WERI-Rb-1 (cell line): ENCODE data around the gene IER5L.

Experiments
- DNase-seq: peaks from one replicate; pipeline ENCODE4 v3.0.0-alpha.2; 2020
- H3K27ac ChIP-seq: fragments of 250-450 bp; sonication (Bioruptor Pico); 2 replicates; pipeline ENCODE4 v1.5.1; 2020; ENCODE audit warnings: mild to moderate bottlenecking, moderate library complexity
- H3K27me3 ChIP-seq: fragments of 250-450 bp; sonication (Bioruptor Pico); 2 replicates; pipeline ENCODE4 v1.5.1; 2021; ENCODE audit warnings: mild to moderate bottlenecking, low read depth, moderate library complexity; ENCODE audit not compliant: insufficient read depth, severe bottlenecking
- H3K36me3 ChIP-seq: fragments of 250-450 bp; sonication (Bioruptor Pico); 2 replicates; pipeline ENCODE4 v1.5.1; 2020; ENCODE audit warnings: mild to moderate bottlenecking, moderate library complexity
- H3K4me3 ChIP-seq: 2 replicates; pipeline ENCODE4 v1.5.1; 2011; ENCODE audit warnings: low read depth, mild to moderate bottlenecking, control low read depth, low read length
- H3K9me3 ChIP-seq: fragments of 250-450 bp; sonication (Bioruptor Pico); 2 replicates; pipeline ENCODE4 v1.5.1; 2021; ENCODE audit warnings: mild to moderate bottlenecking, moderate library complexity; ENCODE audit not compliant: severe bottlenecking
- CTCF ChIP-seq: IDR thresholded peaks from 2 replicates; pipeline ENCODE4 v1.5.1; 2011; ENCODE audit warnings: low read depth, mild to moderate bottlenecking, control low read depth, inconsistent platforms, low read length

IER5L gene

GRCh38 chr9:129209109-129209508, 31.0 kb upstream of the IER5L start:
- no peaks in the 10 kb centered on the region for H3K9me3 ChIP-seq
- H3K27me3 ChIP-seq, result no peaks in the 10 kb centered on the region
- no peak for DNase-seq
- TF ChIP-seq CTCF, result no peak
- H3K36me3 ChIP-seq, result no peaks in the 10 kb centered on the region
- no peak overlapping the region for H3K27ac ChIP-seq
- H3K4me3 ChIP-seq, result no peak overlapping the region

- Histone ChIP-seq H3K27me3 (no peaks in the 10 kb centered on the region), H3K4me3 (no peak overlapping the region), H3K27ac (no peak overlapping the region), H3K9me3 (no peaks in the 10 kb centered on the region), H3K36me3 (no peaks in the 10 kb centered on the region)
- DNase-seq, result no peak
- no peak for TF ChIP-seq CTCF
Measured at GRCh38 chr9:129208207-129209032, 30.4 kb upstream of the IER5L start.

GRCh38 chr9:129206905-129207304, 28.8 kb upstream of the IER5L start:
- H3K27ac ChIP-seq, result no peak overlapping the region
- H3K4me3 ChIP-seq, result no peak overlapping the region
- no peak for TF ChIP-seq CTCF
- no peaks in the 10 kb centered on the region for H3K36me3 ChIP-seq
- DNase-seq, result no peak
- H3K27me3 ChIP-seq, result no peaks in the 10 kb centered on the region
- H3K9me3 ChIP-seq, result peaks cover 3% of the 10 kb centered on the region

GRCh38 chr9:129206401-129206800, 28.3 kb upstream of the IER5L start:
- no peak overlapping the region for H3K27ac ChIP-seq

GRCh38 chr9:129204840-129205239, 26.8 kb upstream of the IER5L start:
- TF ChIP-seq CTCF, result no peak
- peaks cover 6% of the 10 kb centered on the region for H3K9me3 ChIP-seq

More at GRCh38 chr9:129206401-129206800, 28.3 kb upstream of the IER5L start:
- TF ChIP-seq CTCF, result no peak
- no peaks in the 10 kb centered on the region for H3K27me3 ChIP-seq
- DNase-seq, result no peak
- H3K36me3 ChIP-seq, result no peaks in the 10 kb centered on the region
- peaks cover 3% of the 10 kb centered on the region for H3K9me3 ChIP-seq
- H3K4me3 ChIP-seq, result no peak overlapping the region

GRCh38 chr9:129203556-129203909, 25.5 kb upstream of the IER5L start:
- no peak for DNase-seq
- peaks cover 6% of the 10 kb centered on the region for H3K9me3 ChIP-seq
- no peaks in the 10 kb centered on the region for H3K27me3 ChIP-seq
- no peak for TF ChIP-seq CTCF
- no peak overlapping the region for H3K27ac ChIP-seq
- no peaks in the 10 kb centered on the region for H3K36me3 ChIP-seq
- H3K4me3 ChIP-seq, result no peak overlapping the region

More at GRCh38 chr9:129204840-129205239, 26.8 kb upstream of the IER5L start:
- Histone ChIP-seq H3K36me3 (no peaks in the 10 kb centered on the region), H3K27me3 (no peaks in the 10 kb centered on the region), H3K27ac (no peak overlapping the region), H3K4me3 (no peak overlapping the region)
- no peak for DNase-seq
